HUES64 (cell line): ENCODE measurements around the gene SHISA6.

Source experiments
- H3K27ac ChIP-seq: 2 replicates; pipeline ENCODE4 v1.7.0; 2013; ENCODE audit warnings: low read depth, low read length, inconsistent platforms
- H3K27me3 ChIP-seq: 2 replicates; pipeline ENCODE4 v1.6.1; 2013; ENCODE audit warnings: mild to moderate bottlenecking, low read length; ENCODE audit not compliant: insufficient read depth
- H3K36me3 ChIP-seq: 2 replicates; pipeline ENCODE4 v1.6.1; 2013; ENCODE audit warnings: mild to moderate bottlenecking, low read length; ENCODE audit not compliant: insufficient read depth
- H3K4me1 ChIP-seq: 2 replicates; pipeline ENCODE4 v1.6.1; 2013; ENCODE audit warnings: mild to moderate bottlenecking, low read length, moderate library complexity; ENCODE audit not compliant: insufficient read depth
- H3K4me3 ChIP-seq: 2 replicates; pipeline ENCODE4 v1.5.1; 2013; ENCODE audit warnings: mild to moderate bottlenecking, low read length, moderate library complexity
- H3K9ac ChIP-seq: 2 replicates; pipeline ENCODE4 v1.6.1; 2013; ENCODE audit warnings: mild to moderate bottlenecking, low read depth, low read length
- H3K9me3 ChIP-seq: 2 replicates; pipeline ENCODE4 v1.6.1; 2013; ENCODE audit warnings: low read depth, low read length; ENCODE audit not compliant: insufficient read depth
- WGBS: fragments of 150-250, 120-280 bp; methylation state at CpG from one replicate; pipeline ENCODE4 v1.1.7; 2013; ENCODE audit warnings: missing lambda C conversion rate; 5-methylcytosine and 5-hydroxymethylcytosine counted together

Gene SHISA6

GRCh38 chr17:11490171-11490755 lies 249.2 kb downstream of the SHISA6 start:
- peaks cover 34% of the 10 kb centered on the region; the same call in 1 of the 2 replicates for H3K27me3 ChIP-seq
- H3K4me1 ChIP-seq = peaks cover 20% of the 10 kb centered on the region
- H3K9me3 ChIP-seq = no peaks in the 10 kb centered on the region
- H3K27ac ChIP-seq = no peak overlapping the region
- no peak overlapping the region for H3K4me3 ChIP-seq
- 89% methylated on average over 14 of the region's 14 CpGs for WGBS
- no peak overlapping the region for H3K9ac ChIP-seq
- no peaks in the 10 kb centered on the region for H3K36me3 ChIP-seq

- 93% methylated on average over 1 of the region's 1 CpG for WGBS
- Histone ChIP-seq H3K4me3 (no peak overlapping the region), H3K27ac (no peak overlapping the region), H3K4me1 (peaks cover 14% of the 10 kb centered on the region), H3K36me3 (no peaks in the 10 kb centered on the region), H3K27me3 (peaks cover 30% of the 10 kb centered on the region; the same call in 1 of the 2 replicates), H3K9ac (no peak overlapping the region), H3K9me3 (no peaks in the 10 kb centered on the region)
Observed at GRCh38 chr17:11492511-11492910, 251.5 kb downstream of the SHISA6 start.

- Histone ChIP-seq H3K9me3 (no peaks in the 10 kb centered on the region), H3K4me3 (no peak overlapping the region), H3K36me3 (no peaks in the 10 kb centered on the region), H3K9ac (no peak overlapping the region), H3K4me1 (peaks cover 14% of the 10 kb centered on the region), H3K27ac (no peak overlapping the region), H3K27me3 (peaks cover 26% of the 10 kb centered on the region; the same call in 1 of the 2 replicates)
Observed at GRCh38 chr17:11493936-11494335, 252.9 kb downstream of the SHISA6 start.

GRCh38 chr17:11495613-11496012 lies 254.6 kb downstream of the SHISA6 start:
- WGBS = 91% methylated on average over 3 of the region's 3 CpGs
- Histone ChIP-seq H3K27me3 (peaks cover 13% of the 10 kb centered on the region; the same call in 1 of the 2 replicates), H3K9me3 (no peaks in the 10 kb centered on the region), H3K36me3 (no peaks in the 10 kb centered on the region), H3K9ac (no peak overlapping the region), H3K4me1 (peaks cover 14% of the 10 kb centered on the region), H3K27ac (no peak overlapping the region), H3K4me3 (no peak overlapping the region)

- 96% methylated on average over 3 of the region's 3 CpGs for WGBS
- H3K9ac ChIP-seq = no peak overlapping the region
- H3K27me3 ChIP-seq = peaks cover 5% of the 10 kb centered on the region; the same call in 1 of the 2 replicates
Observed at GRCh38 chr17:11499881-11500280, 258.9 kb downstream of the SHISA6 start.

GRCh38 chr17:11503308-11504035 lies 262.5 kb downstream of the SHISA6 start:
- no peaks in the 10 kb centered on the region for H3K36me3 ChIP-seq
- no peak overlapping the region for H3K9ac ChIP-seq
- H3K27me3 ChIP-seq = no peaks in the 10 kb centered on the region
- H3K4me3 ChIP-seq = no peak overlapping the region
- no peaks in the 10 kb centered on the region for H3K4me1 ChIP-seq
- no peaks in the 10 kb centered on the region for H3K9me3 ChIP-seq
- no peak overlapping the region for H3K27ac ChIP-seq
- WGBS = 81% methylated on average over 9 of the region's 9 CpGs

More at GRCh38 chr17:11499881-11500280, 258.9 kb downstream of the SHISA6 start:
- no peaks in the 10 kb centered on the region for H3K36me3 ChIP-seq
- H3K4me1 ChIP-seq = peaks cover under 1% of the 10 kb centered on the region; the same call in 1 of the 2 replicates
- H3K9me3 ChIP-seq = no peaks in the 10 kb centered on the region
- no peak overlapping the region for H3K27ac ChIP-seq
- H3K4me3 ChIP-seq = no peak overlapping the region

GRCh38 chr17:11506635-11507034 lies 265.6 kb downstream of the SHISA6 start:
- 17% methylated on average over 4 of the region's 4 CpGs for WGBS
- H3K4me3 ChIP-seq = no peak overlapping the region
- H3K4me1 ChIP-seq = no peaks in the 10 kb centered on the region
- H3K36me3 ChIP-seq = no peaks in the 10 kb centered on the region
- no peak overlapping the region for H3K27ac ChIP-seq
- no peaks in the 10 kb centered on the region for H3K9me3 ChIP-seq
- H3K9ac ChIP-seq = no peak overlapping the region
- H3K27me3 ChIP-seq = no peaks in the 10 kb centered on the region

GRCh38 chr17:11511696-11512095 lies 270.7 kb downstream of the SHISA6 start:
- H3K4me3 ChIP-seq = no peak overlapping the region
- H3K27me3 ChIP-seq = no peaks in the 10 kb centered on the region
- no peaks in the 10 kb centered on the region for H3K9me3 ChIP-seq
- H3K36me3 ChIP-seq = no peaks in the 10 kb centered on the region
- no peak overlapping the region for H3K9ac ChIP-seq
- WGBS = 90% methylated on average over 4 of the region's 4 CpGs
- no peak overlapping the region for H3K27ac ChIP-seq
- no peaks in the 10 kb centered on the region; the same call in 1 of the 2 replicates for H3K4me1 ChIP-seq

GRCh38 chr17:11514565-11514964 lies 273.6 kb downstream of the SHISA6 start:
- Histone ChIP-seq H3K27ac (no peak overlapping the region), H3K4me1 (no peaks in the 10 kb centered on the region; the same call in 1 of the 2 replicates), H3K9me3 (no peaks in the 10 kb centered on the region), H3K4me3 (no peak overlapping the region), H3K27me3 (no peaks in the 10 kb centered on the region), H3K9ac (no peak overlapping the region), H3K36me3 (no peaks in the 10 kb centered on the region)
- 87% methylated on average over 2 of the region's 2 CpGs for WGBS

GRCh38 chr17:11514981-11515680 lies 274.1 kb downstream of the SHISA6 start:
- Histone ChIP-seq H3K9ac (no peak overlapping the region), H3K36me3 (no peaks in the 10 kb centered on the region), H3K4me3 (no peak overlapping the region), H3K27ac (no peak overlapping the region), H3K27me3 (no peaks in the 10 kb centered on the region), H3K9me3 (no peaks in the 10 kb centered on the region), H3K4me1 (no peaks in the 10 kb centered on the region; the same call in 1 of the 2 replicates)
- WGBS = 82% methylated on average over 4 of the region's 4 CpGs

- Histone ChIP-seq H3K4me1 (no peaks in the 10 kb centered on the region; the same call in 1 of the 2 replicates), H3K4me3 (no peak overlapping the region), H3K36me3 (no peaks in the 10 kb centered on the region), H3K27me3 (no peaks in the 10 kb centered on the region), H3K27ac (no peak overlapping the region), H3K9ac (no peak overlapping the region), H3K9me3 (no peaks in the 10 kb centered on the region)
- 76% methylated on average over 2 of the region's 2 CpGs for WGBS
Observed at GRCh38 chr17:11515901-11516300, 274.9 kb downstream of the SHISA6 start.
